Measurements from ENCODE around the gene GPR135. TPM values are rescaled to one million over a fixed set of nuclear protein-coding genes. Genes with fewer than 3 reads are reported as not detected.

Gene GPR135
- total and polyA plus RNA-seq, 10 of the 15 experiments (the other 5 are each of a cell fraction or from before 2014, with no cell fraction given) = 0.11 to 1.1 (median 0.86) TPM

- ChIA-PET SMC1A (ENCODE audit: uncharacterized antibody, unreplicated experiment) (interaction anchor here (0.8 to 2.4 kb wide), 11 partner anchors 17 to 297 kb away, joined by 3 to 11 read pairs (median 3); no protein-coding TSS in a partner anchor), RAD21 (ENCODE audit: unreplicated experiment) (interaction anchor here (1.3 to 1.6 kb wide), 5 partner anchors 21 to 297 kb away, joined by 3 to 5 read pairs (median 4); no protein-coding TSS in a partner anchor), POLR2A (no interaction called here), CTCF (interaction anchor here (0.6 to 3.5 kb wide), 10 partner anchors 10 to 394 kb away, joined by 3 to 20 read pairs (median 4); no protein-coding TSS in a partner anchor)
- H3K27ac ChIP-seq (ENCODE audit: control insufficient read depth, insufficient read depth) = no peak overlapping the region
- no peaks in the 10 kb centered on the region for H4K20me1 ChIP-seq (ENCODE audit: control insufficient read depth, insufficient read depth)
- intact Hi-C loops (cut with micrococcal nuclease; ENCODE audit: unreplicated experiment) = loop anchor here (1.0 kb wide), 1 partner anchor 295 kb away; no protein-coding TSS in a partner anchor
- H3K27me3 ChIP-seq (replicated peaks in 1 of 2; ENCODE audit: control insufficient read depth in 2 of 2, insufficient read depth in 2 of 2, low read length in 1 of 2) = no peaks in the 10 kb centered on the region
- H3K36me3 ChIP-seq (ENCODE audit: control insufficient read depth in 2 of 2, insufficient read depth in 2 of 2, low read length in 1 of 2) = no peaks in the 10 kb centered on the region
- no TSS peak for BruUV-seq (replicated peaks)
- H3K4me2 ChIP-seq (ENCODE audit: control insufficient read depth, insufficient read depth) = no peak overlapping the region
- ATAC-seq = peak; percentile 75
- in situ Hi-C loops (cut with MboI) = no loop called here
- peak overlapping the region; percentile 49; the same call in 1 of the 2 replicates for H2AFZ ChIP-seq (ENCODE audit: control insufficient read depth, low read depth, low read length)
- no peak for DNase-seq (ENCODE audit: low read depth, low spot score)
- H3K9me3 ChIP-seq (replicated peaks; ENCODE audit: control insufficient read depth, insufficient read depth, low read length) = no peaks in the 10 kb centered on the region
- H3K4me1 ChIP-seq (ENCODE audit: control insufficient read depth, insufficient read depth, low read length) = peaks cover 5% of the 10 kb centered on the region; the same call in 1 of the 2 replicates
- 25% methylated on average over 7 of the region's 7 CpGs for WGBS (ENCODE audit: insufficient coverage, insufficient replicate concordance, low lambda C conversion rate, missing lambda C conversion rate)
- no peaks in the 10 kb centered on the region for H3K79me2 ChIP-seq (ENCODE audit: control insufficient read depth, insufficient read depth, low read length)
- H3K9ac ChIP-seq (ENCODE audit: control insufficient read depth, insufficient read depth, low read length) = no peak overlapping the region
- no peak overlapping the region for H3K4me3 ChIP-seq
- FAIRE-seq = peak; percentile 70
- TF ChIP-seq, protein P1, sequence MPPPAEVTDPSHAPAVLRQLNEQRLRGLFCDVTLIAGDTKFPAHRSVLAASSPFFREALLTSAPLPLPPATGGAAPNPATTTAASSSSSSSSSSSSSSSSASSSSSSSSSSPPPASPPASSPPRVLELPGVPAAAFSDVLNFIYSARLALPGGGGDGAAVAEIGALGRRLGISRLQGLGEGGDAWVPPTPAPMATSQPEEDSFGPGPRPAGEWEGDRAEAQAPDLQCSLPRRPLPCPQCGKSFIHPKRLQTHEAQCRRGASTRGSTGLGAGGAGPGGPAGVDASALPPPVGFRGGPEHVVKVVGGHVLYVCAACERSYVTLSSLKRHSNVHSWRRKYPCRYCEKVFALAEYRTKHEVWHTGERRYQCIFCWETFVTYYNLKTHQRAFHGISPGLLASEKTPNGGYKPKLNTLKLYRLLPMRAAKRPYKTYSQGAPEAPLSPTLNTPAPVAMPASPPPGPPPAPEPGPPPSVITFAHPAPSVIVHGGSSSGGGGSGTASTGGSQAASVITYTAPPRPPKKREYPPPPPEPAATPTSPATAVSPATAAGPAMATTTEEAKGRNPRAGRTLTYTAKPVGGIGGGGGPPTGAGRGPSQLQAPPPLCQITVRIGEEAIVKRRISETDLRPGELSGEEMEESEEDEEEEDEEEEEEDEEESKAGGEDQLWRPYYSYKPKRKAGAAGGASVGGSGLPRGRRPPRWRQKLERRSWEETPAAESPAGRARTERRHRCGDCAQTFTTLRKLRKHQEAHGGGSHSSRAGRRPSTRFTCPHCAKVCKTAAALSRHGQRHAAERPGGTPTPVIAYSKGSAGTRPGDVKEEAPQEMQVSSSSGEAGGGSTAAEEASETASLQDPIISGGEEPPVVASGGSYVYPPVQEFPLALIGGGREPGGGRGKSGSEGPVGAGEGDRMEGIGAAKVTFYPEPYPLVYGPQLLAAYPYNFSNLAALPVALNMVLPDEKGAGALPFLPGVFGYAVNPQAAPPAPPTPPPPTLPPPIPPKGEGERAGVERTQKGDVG (CRISPR knock-in tag; IDR thresholded peaks at IDR 0.05) = no peak
- TF ChIP-seq PAX5 (IDR thresholded peaks at IDR 0.05; ENCODE audit: borderline replicate concordance, low read depth, low read length) = no peak
- no peak for TF ChIP-seq NR2F1 (conservative IDR thresholded peaks at IDR 0.05)
- no peak for TF ChIP-seq E2F8 (IDR thresholded peaks at IDR 0.05; ENCODE audit: low read depth, partially characterized antibody)
- TF ChIP-seq CTCF (IDR thresholded peaks at IDR 0.05 in 2 of 3, conservative IDR thresholded peaks at IDR 0.05 in 1 of 3; ENCODE audit: control insufficient read depth in 2 of 3, extremely low read depth in 1 of 3, insufficient read depth in 1 of 3, low read depth in 3 of 3, low read length in 3 of 3) = peak in 2 of 3 experiments; percentile 13 to 43; a peak in 3 of 6 replicates
- TF ChIP-seq CUX1 (IDR thresholded peaks at IDR 0.05; ENCODE audit: insufficient replicate concordance, low read depth, low read length) = no peak
- peak; percentile 42 for TF ChIP-seq MEF2B (IDR thresholded peaks at IDR 0.05; ENCODE audit: partially characterized antibody, poor library complexity, severe bottlenecking)
These were observed 42.9 kb downstream of the GPR135 start for GRCh38 chr14:59422069-59422881.

Measured in GM12878 (cell line).